ENCODE data around the gene KIRREL2.

KIRREL2 gene

GRCh38 chr19:35846038-35846668, 10.6 kb upstream of the KIRREL2 start:
- H3K27me3 ChIP-seq (ENCODE audit: control insufficient read depth, insufficient read depth, low read length), result peaks cover 55% of the 10 kb centered on the region
- no peaks in the 10 kb centered on the region for H3K9me3 ChIP-seq (ENCODE audit: control insufficient read depth, insufficient read depth, low read length)
- peak overlapping the region; percentile 62 for H3K4me3 ChIP-seq (ENCODE audit: low read depth, low read length)
- no peak overlapping the region for H3K9ac ChIP-seq (ENCODE audit: low read depth, low read length)
- H3K4me1 ChIP-seq (ENCODE audit: control insufficient read depth, insufficient read depth, low read length), result peaks cover 6% of the 10 kb centered on the region; the same call in 1 of the 2 replicates
- no peak overlapping the region for H3K27ac ChIP-seq (ENCODE audit: low read depth, low read length)
- H3K36me3 ChIP-seq (ENCODE audit: control insufficient read depth, insufficient read depth, low read length), result no peaks in the 10 kb centered on the region

GRCh38 chr19:35847911-35848310, 8.8 kb upstream of the KIRREL2 start:
- Histone ChIP-seq H3K36me3 (ENCODE audit: control insufficient read depth, insufficient read depth, low read length) (no peaks in the 10 kb centered on the region), H3K9me3 (ENCODE audit: control insufficient read depth, insufficient read depth, low read length) (no peaks in the 10 kb centered on the region), H3K27ac (ENCODE audit: low read depth, low read length) (no peak overlapping the region), H3K9ac (ENCODE audit: low read depth, low read length) (no peak overlapping the region), H3K27me3 (ENCODE audit: control insufficient read depth, insufficient read depth, low read length) (peaks cover 39% of the 10 kb centered on the region), H3K4me1 (ENCODE audit: control insufficient read depth, insufficient read depth, low read length) (peaks cover 6% of the 10 kb centered on the region; the same call in 1 of the 2 replicates), H3K4me3 (ENCODE audit: low read depth, low read length) (no peak overlapping the region)

- Histone ChIP-seq H3K27ac (ENCODE audit: low read depth, low read length) (no peak overlapping the region), H3K4me3 (ENCODE audit: low read depth, low read length) (no peak overlapping the region), H3K4me1 (ENCODE audit: control insufficient read depth, insufficient read depth, low read length) (peaks cover 6% of the 10 kb centered on the region; the same call in 1 of the 2 replicates), H3K9ac (ENCODE audit: low read depth, low read length) (no peak overlapping the region), H3K9me3 (ENCODE audit: control insufficient read depth, insufficient read depth, low read length) (no peaks in the 10 kb centered on the region), H3K27me3 (ENCODE audit: control insufficient read depth, insufficient read depth, low read length) (peaks cover 33% of the 10 kb centered on the region), H3K36me3 (ENCODE audit: control insufficient read depth, insufficient read depth, low read length) (no peaks in the 10 kb centered on the region)
Observed at GRCh38 chr19:35848486-35848885, 8.2 kb upstream of the KIRREL2 start.

GRCh38 chr19:35848919-35849505, 7.7 kb upstream of the KIRREL2 start:
- H3K9me3 ChIP-seq (ENCODE audit: control insufficient read depth, insufficient read depth, low read length), result no peaks in the 10 kb centered on the region
- no peak overlapping the region for H3K4me3 ChIP-seq (ENCODE audit: low read depth, low read length)
- H3K36me3 ChIP-seq (ENCODE audit: control insufficient read depth, insufficient read depth, low read length), result no peaks in the 10 kb centered on the region
- peaks cover 28% of the 10 kb centered on the region for H3K27me3 ChIP-seq (ENCODE audit: control insufficient read depth, insufficient read depth, low read length)
- no peak overlapping the region for H3K9ac ChIP-seq (ENCODE audit: low read depth, low read length)
- peaks cover 6% of the 10 kb centered on the region; the same call in 1 of the 2 replicates for H3K4me1 ChIP-seq (ENCODE audit: control insufficient read depth, insufficient read depth, low read length)
- H3K27ac ChIP-seq (ENCODE audit: low read depth, low read length), result no peak overlapping the region

- Histone ChIP-seq H3K4me3 (ENCODE audit: low read depth, low read length) (no peak overlapping the region), H3K36me3 (ENCODE audit: control insufficient read depth, insufficient read depth, low read length) (no peaks in the 10 kb centered on the region), H3K9me3 (ENCODE audit: control insufficient read depth, insufficient read depth, low read length) (no peaks in the 10 kb centered on the region), H3K9ac (ENCODE audit: low read depth, low read length) (no peak overlapping the region), H3K27ac (ENCODE audit: low read depth, low read length) (no peak overlapping the region), H3K4me1 (ENCODE audit: control insufficient read depth, insufficient read depth, low read length) (peaks cover 4% of the 10 kb centered on the region; the same call in 1 of the 2 replicates), H3K27me3 (ENCODE audit: control insufficient read depth, insufficient read depth, low read length) (peaks cover 24% of the 10 kb centered on the region)
Observed at GRCh38 chr19:35851213-35852028, 5.3 kb upstream of the KIRREL2 start.

GRCh38 chr19:35852029-35852780, 4.5 kb upstream of the KIRREL2 start, which contains the start of gene NPHS1:
Gene NPHS1, minus strand, starts transcription at chr19:35852504. Its CDS starts 667 bp downstream, at chr19:35851837.
- Histone ChIP-seq H3K27ac (ENCODE audit: low read depth, low read length) (no peak within 1 kb of the TSS), H3K27me3 (ENCODE audit: control insufficient read depth, insufficient read depth, low read length) (peaks cover 28% of the 10 kb centered on the region), H3K36me3 (ENCODE audit: control insufficient read depth, insufficient read depth, low read length) (no peaks in the 10 kb centered on the region)

GRCh38 chr19:35853038-35853756, 3.5 kb upstream of the KIRREL2 start:
- H3K9ac ChIP-seq (ENCODE audit: low read depth, low read length), result no peak overlapping the region
- H3K36me3 ChIP-seq (ENCODE audit: control insufficient read depth, insufficient read depth, low read length), result no peaks in the 10 kb centered on the region
- H3K27me3 ChIP-seq (ENCODE audit: control insufficient read depth, insufficient read depth, low read length), result peaks cover 37% of the 10 kb centered on the region
- no peaks in the 10 kb centered on the region for H3K9me3 ChIP-seq (ENCODE audit: control insufficient read depth, insufficient read depth, low read length)
- no peak overlapping the region for H3K4me3 ChIP-seq (ENCODE audit: low read depth, low read length)
- H3K27ac ChIP-seq (ENCODE audit: low read depth, low read length), result no peak overlapping the region
- peaks cover 4% of the 10 kb centered on the region; the same call in 1 of the 2 replicates for H3K4me1 ChIP-seq (ENCODE audit: control insufficient read depth, insufficient read depth, low read length)

More at GRCh38 chr19:35852029-35852780, 4.5 kb upstream of the KIRREL2 start, which contains the start of gene NPHS1:
- H3K4me1 ChIP-seq (ENCODE audit: control insufficient read depth, insufficient read depth, low read length), result peaks cover 4% of the 10 kb centered on the region; the same call in 1 of the 2 replicates
- H3K9ac ChIP-seq (ENCODE audit: low read depth, low read length), result no peak within 1 kb of the TSS
- no peak within 1 kb of the TSS for H3K4me3 ChIP-seq (ENCODE audit: low read depth, low read length)
- H3K9me3 ChIP-seq (ENCODE audit: control insufficient read depth, insufficient read depth, low read length), result no peaks in the 10 kb centered on the region

GRCh38 chr19:35858311-35858710, 1.6 kb downstream of the KIRREL2 start:
- Histone ChIP-seq H3K27me3 (ENCODE audit: control insufficient read depth, insufficient read depth, low read length) (peaks cover 85% of the 10 kb centered on the region), H3K4me1 (ENCODE audit: control insufficient read depth, insufficient read depth, low read length) (peaks cover 10% of the 10 kb centered on the region), H3K9ac (ENCODE audit: low read depth, low read length) (no peak overlapping the region), H3K36me3 (ENCODE audit: control insufficient read depth, insufficient read depth, low read length) (no peaks in the 10 kb centered on the region), H3K27ac (ENCODE audit: low read depth, low read length) (no peak overlapping the region), H3K9me3 (ENCODE audit: control insufficient read depth, insufficient read depth, low read length) (no peaks in the 10 kb centered on the region), H3K4me3 (ENCODE audit: low read depth, low read length) (no peak overlapping the region)

- no peak overlapping the region for H3K4me3 ChIP-seq (ENCODE audit: low read depth, low read length)
- peaks cover 85% of the 10 kb centered on the region for H3K27me3 ChIP-seq (ENCODE audit: control insufficient read depth, insufficient read depth, low read length)
- H3K9ac ChIP-seq (ENCODE audit: low read depth, low read length), result no peak overlapping the region
- no peaks in the 10 kb centered on the region for H3K9me3 ChIP-seq (ENCODE audit: control insufficient read depth, insufficient read depth, low read length)
- peaks cover 10% of the 10 kb centered on the region for H3K4me1 ChIP-seq (ENCODE audit: control insufficient read depth, insufficient read depth, low read length)
- no peaks in the 10 kb centered on the region for H3K36me3 ChIP-seq (ENCODE audit: control insufficient read depth, insufficient read depth, low read length)
- no peak overlapping the region for H3K27ac ChIP-seq (ENCODE audit: low read depth, low read length)
Observed at GRCh38 chr19:35859414-35859813, 2.7 kb downstream of the KIRREL2 start.

GRCh38 chr19:35860436-35860817, 3.7 kb downstream of the KIRREL2 start:
- Histone ChIP-seq H3K4me1 (ENCODE audit: control insufficient read depth, insufficient read depth, low read length) (peaks cover 10% of the 10 kb centered on the region), H3K27me3 (ENCODE audit: control insufficient read depth, insufficient read depth, low read length) (peaks cover 77% of the 10 kb centered on the region), H3K27ac (ENCODE audit: low read depth, low read length) (no peak overlapping the region), H3K9me3 (ENCODE audit: control insufficient read depth, insufficient read depth, low read length) (no peaks in the 10 kb centered on the region), H3K9ac (ENCODE audit: low read depth, low read length) (no peak overlapping the region), H3K4me3 (ENCODE audit: low read depth, low read length) (peak overlapping the region; percentile 64), H3K36me3 (ENCODE audit: control insufficient read depth, insufficient read depth, low read length) (no peaks in the 10 kb centered on the region)
